Neural progenitor cell (in vitro differentiated cells): Measurements from ENCODE around the gene SFMBT2. TPM values are rescaled to one million over a fixed set of nuclear protein-coding genes. Genes with fewer than 3 reads are reported as not detected.

Experiments
- DNase-seq: peaks from one replicate; pipeline ENCODE4 v3.0.0-alpha.2; 2016; ENCODE audit warnings: low spot score
- H2AFZ ChIP-seq: fragments of 200-600 bp; sonication (generic); replicated peaks from 2 replicates; pipeline ENCODE4 v1.6.1; 2016; ENCODE audit warnings: antibody characterized with exemption
- H3F3A ChIP-seq: fragments of 200-600 bp; sonication (generic); 2 replicates; pipeline ENCODE4 v1.6.1; 2016; ENCODE audit warnings: antibody characterized with exemption, low read depth
- H3K27ac ChIP-seq: fragments of 200-600 bp; sonication (generic); 2 replicates; pipeline ENCODE4 v1.5.1; 2016; ENCODE audit warnings: mild to moderate bottlenecking
- H3K27me3 ChIP-seq: fragments of 200-600 bp; sonication (generic); 2 replicates; pipeline ENCODE4 v1.6.1; 2016; ENCODE audit warnings: mild to moderate bottlenecking, moderate library complexity
- H3K36me3 ChIP-seq: fragments of 200-600 bp; sonication (generic); 2 replicates; pipeline ENCODE4 v1.5.1; 2016
- H3K4me1 ChIP-seq: fragments of 200-600 bp; sonication (generic); 2 replicates; pipeline ENCODE4 v1.6.1; 2016; ENCODE audit warnings: mixed run types
- H3K4me2 ChIP-seq: fragments of 200-600 bp; sonication (generic); 2 replicates; pipeline ENCODE4 v1.6.1; 2016
- H3K4me3 ChIP-seq: fragments of 200-600 bp; sonication (generic); 2 replicates; pipeline ENCODE4 v1.5.1; 2016
- H3K79me2 ChIP-seq: fragments of 200-600 bp; sonication (generic); 2 replicates; pipeline ENCODE4 v1.6.1; 2016; ENCODE audit warnings: low read depth
- H3K9ac ChIP-seq: fragments of 200-600 bp; sonication (generic); 2 replicates; pipeline ENCODE4 v1.6.1; 2016
- H3K9me3 ChIP-seq: fragments of 200-600 bp; sonication (generic); 2 replicates; pipeline ENCODE4 v1.5.1; 2016; ENCODE audit warnings: low read depth
- H4K20me1 ChIP-seq: fragments of 200-600 bp; sonication (generic); 2 replicates; pipeline ENCODE4 v1.6.1; 2016; ENCODE audit warnings: low read depth
- H3K27ac Mint-ChIP-seq: 3 replicates; pipeline ENCODE4 v1.8.0; 2021; ENCODE audit warnings: mixed read lengths
- H3K27me3 Mint-ChIP-seq: 2 replicates; pipeline ENCODE4 v1.8.0; 2022; ENCODE audit warnings: low read depth, mild to moderate bottlenecking, inconsistent platforms, moderate library complexity, mixed read lengths; ENCODE audit not compliant: insufficient read depth
- H3K36me3 Mint-ChIP-seq: 3 replicates; pipeline ENCODE4 v1.8.0; 2021; ENCODE audit warnings: mixed read lengths
- H3K4me1 Mint-ChIP-seq: 3 replicates; pipeline ENCODE4 v1.8.0; 2021; ENCODE audit warnings: mixed read lengths
- H3K4me3 Mint-ChIP-seq: 3 replicates; pipeline ENCODE4 v1.8.0; 2021; ENCODE audit warnings: mild to moderate bottlenecking, moderate library complexity, mixed read lengths
- H3K9me3 Mint-ChIP-seq: 3 replicates; pipeline ENCODE4 v1.8.0; 2020; ENCODE audit warnings: mixed read lengths
- CTCF ChIP-seq: fragments of 200-600 bp; sonication (generic); IDR thresholded peaks from 2 replicates; pipeline ENCODE4 v1.5.1; 2017; ENCODE audit warnings: antibody characterized with exemption, mild to moderate bottlenecking
- EZH2 ChIP-seq: fragments of 200-600 bp; sonication (generic); IDR thresholded peaks from 2 replicates; pipeline ENCODE4 v1.6.1; 2017; ENCODE audit warnings: antibody characterized with exemption, mild to moderate bottlenecking, moderate library complexity
- EZH2phosphoT487 ChIP-seq: fragments of 200-600 bp; sonication (generic); IDR thresholded peaks from 2 replicates; pipeline ENCODE4 v1.6.1; 2017; ENCODE audit warnings: antibody characterized with exemption
- total RNA-seq: library from RNA; depleted of rRNA; stranded (reverse); fragments of >200 nt; gene quantifications from 2 replicates; pipeline ENCODE4 v1.2.3, GENCODE V29; 2015; ENCODE audit warnings: low replicate concordance

The SFMBT2 gene
- total RNA-seq, 1 donor from 2014 or later: 1.8 TPM

- peaks cover 6% of the 10 kb centered on the region for H3K4me1 Mint-ChIP-seq
- no peak for DNase-seq
- peaks cover 2% of the 10 kb centered on the region for H3K27me3 Mint-ChIP-seq
Measured at GRCh38 chr10:7296648-7297047, 114.2 kb downstream of the SFMBT2 start.

GRCh38 chr10:7296076-7296475, 114.8 kb downstream of the SFMBT2 start:
- Mint-ChIP-seq H3K27me3 (peaks cover 2% of the 10 kb centered on the region), H3K9me3 (no peaks in the 10 kb centered on the region), H3K27ac (no peak overlapping the region), H3K4me3 (no peak overlapping the region), H3K36me3 (no peaks in the 10 kb centered on the region), H3K4me1 (peaks cover 6% of the 10 kb centered on the region)
- Histone ChIP-seq H3K27ac (no peak overlapping the region), H3K36me3 (no peaks in the 10 kb centered on the region), H3K27me3 (no peaks in the 10 kb centered on the region), H3K9me3 (no peaks in the 10 kb centered on the region), H3K4me3 (no peak overlapping the region), H3F3A (no peaks in the 10 kb centered on the region), H4K20me1 (no peaks in the 10 kb centered on the region), H3K79me2 (no peaks in the 10 kb centered on the region), H2AFZ (no peak overlapping the region), H3K9ac (no peak overlapping the region), H3K4me1 (peaks cover 3% of the 10 kb centered on the region), H3K4me2 (no peak overlapping the region)
- DNase-seq: no peak
- TF ChIP-seq EZH2: no peak
- TF ChIP-seq EZH2phosphoT487: no peak
- TF ChIP-seq CTCF: no peak

More at GRCh38 chr10:7296648-7297047, 114.2 kb downstream of the SFMBT2 start:
- no peaks in the 10 kb centered on the region for H3K27me3 ChIP-seq
- Mint-ChIP-seq H3K9me3 (no peaks in the 10 kb centered on the region), H3K27ac (no peak overlapping the region), H3K4me3 (no peak overlapping the region), H3K36me3 (no peaks in the 10 kb centered on the region)
- no peak for TF ChIP-seq EZH2
- TF ChIP-seq CTCF: no peak
- no peak for TF ChIP-seq EZH2phosphoT487
- no peaks in the 10 kb centered on the region for H3K36me3 ChIP-seq
- no peak overlapping the region for H3K4me2 ChIP-seq
- no peak overlapping the region for H2AFZ ChIP-seq
- no peak overlapping the region for H3K9ac ChIP-seq
- H3K9me3 ChIP-seq: no peaks in the 10 kb centered on the region
- H4K20me1 ChIP-seq: no peaks in the 10 kb centered on the region
- H3K79me2 ChIP-seq: no peaks in the 10 kb centered on the region
- peaks cover 1% of the 10 kb centered on the region for H3K4me1 ChIP-seq
- H3F3A ChIP-seq: no peaks in the 10 kb centered on the region
- no peak overlapping the region for H3K4me3 ChIP-seq
- no peak overlapping the region for H3K27ac ChIP-seq

- H3K27ac Mint-ChIP-seq: no peak overlapping the region
Measured at GRCh38 chr10:7293378-7293920, 117.4 kb downstream of the SFMBT2 start.

GRCh38 chr10:7291487-7292270, 119.2 kb downstream of the SFMBT2 start:
- H3K27me3 Mint-ChIP-seq: peaks cover 2% of the 10 kb centered on the region
- Histone ChIP-seq H3K4me1 (peaks cover 3% of the 10 kb centered on the region), H3F3A (no peaks in the 10 kb centered on the region), H3K4me3 (no peak overlapping the region), H3K27ac (no peak overlapping the region), H3K79me2 (no peaks in the 10 kb centered on the region), H3K9me3 (no peaks in the 10 kb centered on the region), H3K4me2 (no peak overlapping the region), H2AFZ (no peak overlapping the region), H3K36me3 (no peaks in the 10 kb centered on the region), H4K20me1 (no peaks in the 10 kb centered on the region), H3K9ac (no peak overlapping the region), H3K27me3 (no peaks in the 10 kb centered on the region)
- H3K4me1 Mint-ChIP-seq: no peaks in the 10 kb centered on the region
- TF ChIP-seq EZH2 (no peak), EZH2phosphoT487 (no peak), CTCF (no peak)
- no peaks in the 10 kb centered on the region for H3K9me3 Mint-ChIP-seq
- no peaks in the 10 kb centered on the region for H3K36me3 Mint-ChIP-seq
- no peak for DNase-seq
- no peak overlapping the region for H3K27ac Mint-ChIP-seq
- H3K4me3 Mint-ChIP-seq: no peak overlapping the region

More at GRCh38 chr10:7293378-7293920, 117.4 kb downstream of the SFMBT2 start:
- Histone ChIP-seq H4K20me1 (no peaks in the 10 kb centered on the region), H3K4me2 (no peak overlapping the region), H3K4me1 (peaks cover 3% of the 10 kb centered on the region), H3K4me3 (no peak overlapping the region), H3K27ac (no peak overlapping the region), H3K36me3 (no peaks in the 10 kb centered on the region), H3K9me3 (no peaks in the 10 kb centered on the region), H3K79me2 (no peaks in the 10 kb centered on the region), H3K9ac (no peak overlapping the region), H3K27me3 (no peaks in the 10 kb centered on the region), H3F3A (no peaks in the 10 kb centered on the region), H2AFZ (no peak overlapping the region)
- Mint-ChIP-seq H3K4me3 (no peak overlapping the region), H3K36me3 (no peaks in the 10 kb centered on the region), H3K9me3 (no peaks in the 10 kb centered on the region), H3K4me1 (no peaks in the 10 kb centered on the region), H3K27me3 (peaks cover 2% of the 10 kb centered on the region)
- DNase-seq: no peak
- TF ChIP-seq EZH2phosphoT487: no peak
